K562 (cell line): Measurements from ENCODE around the gene COG3. TPM values are rescaled to one million over a fixed set of nuclear protein-coding genes. Genes with fewer than 3 reads are reported as not detected.
A peak's percentile ranks its signal among the peaks of the same experiment; 100 is the strongest.

Experiments
- ATAC-seq: fragments of 200-7000 bp; cut with Tn5 transposase; 3 replicates; pipeline ENCODE4 v1.9.1; 2020; ENCODE audit warnings: moderate library complexity
- BruUV-seq: library from RNA; stranded (reverse); fragments of 400-500 nt; replicated peaks from 2 replicates; lab custom pipeline; 2021; lab: Mats Ljungman, UMichigan
- CTCF ChIA-PET: fragments of 300-600 bp; formaldehyde crosslinking; extraction: SDS; loops from one replicate; lab custom pipeline; 2021; ENCODE audit warnings: low intra/inter-chr PET ratio; lab: Yijun Ruan, JAX
- POLR2A ChIA-PET: fragments of 300-600, 350-650 bp; sonication (Branson Sonifier 250); formaldehyde crosslinking; extraction: SDS; loops from one replicate; lab custom pipeline; 2021; ENCODE audit warnings: antibody characterized with exemption, inconsistent platforms; lab: Yijun Ruan, JAX
- DNase-seq, 4 experiments: peaks; one replicate each; pipeline versions ENCODE4 v3.0.0 to v3.0.0-alpha.2; 2011 to 2018; ENCODE audit warnings: low spot score in 3 of 4, mixed read lengths in 3 of 4; ENCODE audit errors: extremely low read depth in 1 of 4
- FAIRE-seq: peaks from 2 replicates; lab custom pipeline; 2011; peaks lifted over from hg19 to GRCh38; lab: Jason Lieb, UNC
- H2AFZ ChIP-seq: 2 replicates; pipeline ENCODE4 v1.6.0; 2011; ENCODE audit warnings: low read depth, low read length, control low read depth, inconsistent platforms
- H3K27ac ChIP-seq: fragments of 200-600 bp; 3 replicates; pipeline ENCODE4 v1.8.0; 2011; ENCODE audit warnings: low read depth, mild to moderate bottlenecking, control low read depth, inconsistent platforms, low read length, moderate library complexity, mixed read lengths; ENCODE audit errors: extremely low read depth
- H3K27me3 ChIP-seq, 2 experiments: fragments of 300-600 bp in 1 of 2; 2 replicates in 1 of 2; 3 replicates in 1 of 2; pipeline versions ENCODE4 v1.6.0 to v1.8.0; 2011; ENCODE audit warnings: inconsistent platforms in 2 of 2, low read length in 2 of 2, mild to moderate bottlenecking in 1 of 2, mixed read lengths in 1 of 2, moderate library complexity in 1 of 2; ENCODE audit not compliant: control insufficient read depth in 2 of 2, insufficient read depth in 2 of 2
- H3K36me3 ChIP-seq: fragments of 300-600 bp; 3 replicates; pipeline ENCODE4 v1.8.0; 2011; ENCODE audit warnings: mild to moderate bottlenecking, low read length, inconsistent platforms; ENCODE audit not compliant: control insufficient read depth, insufficient read depth
- H3K4me1 ChIP-seq, 2 experiments: fragments of 200-600 bp in 1 of 2; replicated peaks in 1 of 2; 2 replicates in 1 of 2; 3 replicates in 1 of 2; pipeline versions ENCODE4 v1.5.1 to v1.8.0; 2011; ENCODE audit warnings: inconsistent platforms in 2 of 2, low read length in 2 of 2, mild to moderate bottlenecking in 1 of 2, mixed read lengths in 1 of 2, moderate library complexity in 1 of 2; ENCODE audit not compliant: control insufficient read depth in 2 of 2, insufficient read depth in 2 of 2
- H3K4me2 ChIP-seq: 2 replicates; pipeline ENCODE4 v1.6.1; 2011; ENCODE audit warnings: low read length, control low read depth, inconsistent platforms, mixed read lengths; ENCODE audit not compliant: insufficient read depth
- H3K4me3 ChIP-seq: fragments of 200-600 bp; sonication (generic), shearing (Covaris generic); 2 replicates; pipeline ENCODE4 v1.5.1; 2016; ENCODE audit warnings: control low read depth, inconsistent platforms
- H3K79me2 ChIP-seq: fragments of 200-600 bp; 3 replicates; pipeline ENCODE4 v1.8.0; 2011; ENCODE audit warnings: low read length, inconsistent platforms; ENCODE audit not compliant: control insufficient read depth, insufficient read depth
- H3K9ac ChIP-seq, 2 experiments: 2 replicates each; pipeline versions ENCODE4 v1.6.0 to v1.6.1; 2011; ENCODE audit warnings: low read depth in 2 of 2, low read length in 2 of 2, control low read depth in 1 of 2, inconsistent platforms in 1 of 2, mild to moderate bottlenecking in 1 of 2, mixed read lengths in 1 of 2; ENCODE audit not compliant: insufficient read depth in 1 of 2
- H3K9me1 ChIP-seq: one replicate; pipeline ENCODE4 v1.6.0; 2011; ENCODE audit warnings: inconsistent platforms, mild to moderate bottlenecking, low read length, moderate library complexity; ENCODE audit not compliant: control insufficient read depth, insufficient read depth
- H3K9me3 ChIP-seq: replicated peaks from 2 replicates; pipeline ENCODE4 v1.5.1; 2011; ENCODE audit warnings: low read depth, low read length, inconsistent platforms; ENCODE audit not compliant: control insufficient read depth, insufficient read depth
- H4K20me1 ChIP-seq: replicated peaks from 2 replicates; pipeline ENCODE4 v1.6.1; 2011; ENCODE audit warnings: low read length, inconsistent platforms, mixed read lengths; ENCODE audit not compliant: control insufficient read depth, insufficient read depth
- AFF1 ChIP-seq, 2 experiments: fragments of 450-650 bp; IDR thresholded peaks; 2 replicates each; pipeline ENCODE4 v1.6.1; 2018; ENCODE audit warnings: mild to moderate bottlenecking in 2 of 2, low read depth in 1 of 2; ENCODE audit not compliant: partially characterized antibody in 2 of 2
- CTCF ChIP-seq, 3 experiments: IDR thresholded peaks in 2 of 3; conservative IDR thresholded peaks in 1 of 3; 2 replicates each; pipeline ENCODE4 v1.5.1; 2011 to 2012; ENCODE audit warnings: low read length in 3 of 3, mild to moderate bottlenecking in 3 of 3, control low read depth in 2 of 3, improper control_type of control experiment in 1 of 3, inconsistent platforms in 1 of 3, low read depth in 1 of 3, mixed read lengths in 1 of 3, moderate library complexity in 1 of 3; ENCODE audit not compliant: insufficient read depth in 2 of 3
- DNMT1 ChIP-seq: fragments of 450-650 bp; IDR thresholded peaks from 2 replicates; pipeline ENCODE4 v1.6.1; 2016; ENCODE audit warnings: antibody characterized with exemption, mild to moderate bottlenecking
- EZH2 ChIP-seq: IDR thresholded peaks from 2 replicates; pipeline ENCODE4 v1.6.1; 2012; ENCODE audit warnings: low read depth, mild to moderate bottlenecking, inconsistent platforms, low read length, borderline replicate concordance
- SMARCA4 ChIP-seq: fragments of 450-650 bp; IDR thresholded peaks from 2 replicates; pipeline ENCODE4 v1.6.1; 2016
- ZNF764 ChIP-seq: fragments of 250-450 bp; sonication (Bioruptor Pico); IDR thresholded peaks from 2 replicates; pipeline ENCODE4 v1.4.0; 2020; ENCODE audit warnings: low read depth, mild to moderate bottlenecking, moderate library complexity
- WGBS: fragments of 100-300 bp; shearing (Covaris generic); methylation state at CpG from one replicate; pipeline ENCODE4 v1.1.6; 2016; ENCODE audit warnings: low coverage, mixed read lengths; ENCODE audit not compliant: insufficient coverage; ENCODE audit errors: missing lambda C conversion rate; 5-methylcytosine and 5-hydroxymethylcytosine counted together
- in situ Hi-C: fragments of 300-500 bp; cut with MboI; formaldehyde crosslinking; loops from 4 replicates; pipeline ENCODE4 v1.15.0; 2018; ENCODE audit warnings: inconsistent platforms, mixed read lengths
- intact Hi-C: fragments of 100-400 bp; cut with micrococcal nuclease; formaldehyde crosslinking; loops from 2 replicates; pipeline ENCODE4 v1.14.2; 2022
- polyA plus RNA-seq, 8 experiments: library from polyadenylated mRNA; depleted of rRNA in 4 of 8; stranded (reverse) in 5 of 8; unstranded in 3 of 8; fragments of >200 nt; fragmentation: Nextera tagmentation in 2 of 8; fragmentation: Illumina TruSeq in 1 of 8; extraction: Ambion mirVana in 2 of 8; extraction: Trizol in 1 of 8; gene quantifications; 2 replicates each; pipeline versions ENCODE4 v1.2.1 to v1.2.3, GENCODE V29; 2011 to 2014; ENCODE audit warnings: inconsistent platforms in 1 of 8, missing spikeins in 1 of 8
- total RNA-seq, 7 experiments: library from RNA; depleted of rRNA in 6 of 7; stranded (reverse); fragments of >200 nt in 6 of 7; fragmentation: Illumina TruSeq in 2 of 7; extraction: Trizol in 2 of 7; gene quantifications; 2 replicates each; pipeline versions ENCODE4 v1.2.1 to v1.2.3, GENCODE V29; 2011 to 2021; ENCODE audit warnings: low replicate concordance in 1 of 7
- TF ChIP-seq, protein P1 (sequence below): fragments of 250-450 bp; sonication (Bioruptor Pico); IDR thresholded peaks from 2 replicates; pipeline ENCODE4 v1.8.0; 2021; ENCODE audit warnings: moderate library complexity, mild to moderate bottlenecking, inconsistent platforms
- TF ChIP-seq, protein P2 (sequence below): conservative IDR thresholded peaks from 2 replicates; pipeline ENCODE4 v1.6.1; 2011; ENCODE audit warnings: low read depth, mild to moderate bottlenecking, low read length; ENCODE audit not compliant: control insufficient read depth

COG3 gene
- total and polyA plus RNA-seq, 9 of the 15 experiments (the other 6 are each of a cell fraction or from before 2014, with no cell fraction given): 3.9 to 22.9 (median 14.5) TPM

DNA sequence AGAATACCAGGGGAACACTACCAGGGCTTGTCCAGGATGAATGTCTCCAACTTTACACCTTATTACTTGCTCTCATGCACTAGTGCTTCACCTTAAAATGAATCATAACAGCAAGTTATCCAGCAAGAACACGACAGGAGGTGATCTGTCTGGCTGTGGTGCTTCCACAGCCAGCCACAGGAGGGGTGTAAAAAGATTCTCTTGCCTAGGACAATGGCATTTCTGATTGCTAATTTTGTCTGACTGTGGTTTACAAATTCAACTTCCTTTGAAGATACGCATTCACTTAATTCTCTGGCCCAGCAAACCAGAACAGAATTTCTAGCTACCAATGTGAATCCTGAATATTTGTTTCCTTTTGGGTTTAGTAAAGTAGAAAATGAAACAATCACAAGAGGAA is 23.1 kb upstream of the COG3 start:
- intact Hi-C loops: no loop called here
- Histone ChIP-seq H3K36me3 (no peaks in the 10 kb centered on the region), H3K27ac (no peak overlapping the region)
- POLR2A ChIA-PET: no interaction called here
- WGBS: 32% methylated on average over 2 of the region's 2 CpGs
- no peak for DNase-seq
- no peak for TF ChIP-seq EZH2
- peak in 1 of 3 experiments; percentile 10; a peak in 1 of 6 replicates for TF ChIP-seq CTCF (IDR thresholded peaks at IDR 0.05 in 2 of 3, conservative IDR thresholded peaks at IDR 0.05 in 1 of 3; ENCODE audit: insufficient read depth in 2 of 3, low read depth in 1 of 3, low read length in 3 of 3)
- TF ChIP-seq, all 486 proteins: peak for 1
- CTCF ChIA-PET: no interaction called here
- Histone ChIP-seq H3K4me2 (no peak overlapping the region), H3K9ac (no peak overlapping the region), H3K4me3 (no peak overlapping the region), H3K79me2 (no peaks in the 10 kb centered on the region), H3K9me1 (no peaks in the 10 kb centered on the region), H2AFZ (no peak overlapping the region), H3K27me3 (peaks cover 0 to 6% of the 10 kb centered on the region in 2 experiments; a peak in 2 of 5 replicates), H3K4me1 (peaks cover 0 to 3% of the 10 kb centered on the region in 2 experiments; a peak in 2 of 5 replicates), H4K20me1 (no peaks in the 10 kb centered on the region), H3K9me3 (no peaks in the 10 kb centered on the region)
- in situ Hi-C loops: no loop called here
- BruUV-seq: no TSS peak
- no peak for FAIRE-seq
- no peak for ATAC-seq

DNA sequence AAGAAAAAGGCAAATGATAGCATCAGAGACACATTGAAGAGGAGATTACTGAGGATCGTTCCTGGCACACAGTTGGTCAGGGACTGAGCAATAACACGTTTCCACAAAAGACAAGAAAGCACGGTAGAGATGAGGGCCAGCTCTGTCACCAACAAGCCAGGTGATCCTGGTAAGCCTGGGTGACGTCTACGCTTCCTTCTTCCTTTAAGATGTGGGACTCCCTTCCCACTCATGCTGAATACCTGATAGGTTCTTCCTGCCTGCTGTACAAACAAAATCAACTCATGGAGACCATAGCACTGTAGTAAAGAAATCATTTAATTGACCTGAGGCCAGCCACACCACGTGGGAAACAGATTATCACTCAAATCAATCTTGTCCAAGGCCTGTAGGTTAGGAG is 19.7 kb upstream of the COG3 start:
- Histone ChIP-seq H3K27me3 (peaks cover 2 to 11% of the 10 kb centered on the region in 2 experiments), H2AFZ (no peak overlapping the region), H3K4me2 (no peak overlapping the region), H3K79me2 (no peaks in the 10 kb centered on the region), H3K9me1 (no peaks in the 10 kb centered on the region), H3K27ac (no peak overlapping the region), H3K4me1 (peaks cover 0 to 3% of the 10 kb centered on the region in 2 experiments; a peak in 2 of 5 replicates), H4K20me1 (no peaks in the 10 kb centered on the region), H3K36me3 (no peaks in the 10 kb centered on the region), H3K9ac (no peak overlapping the region), H3K9me3 (no peaks in the 10 kb centered on the region), H3K4me3 (no peak overlapping the region)
- BruUV-seq: no TSS peak
- WGBS: 12% methylated on average over 6 of the region's 6 CpGs
- ATAC-seq (no peak), DNase-seq (no peak), FAIRE-seq (no peak)
- CTCF ChIA-PET: no interaction called here
- intact Hi-C loops: no loop called here
- POLR2A ChIA-PET: no interaction called here
- in situ Hi-C loops: no loop called here
- TF ChIP-seq, protein P1, sequence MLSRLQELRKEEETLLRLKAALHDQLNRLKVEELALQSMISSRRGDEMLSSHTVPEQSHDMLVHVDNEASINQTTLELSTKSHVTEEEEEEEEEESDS (CRISPR knock-in tag): no peak
- TF ChIP-seq, protein P2, sequence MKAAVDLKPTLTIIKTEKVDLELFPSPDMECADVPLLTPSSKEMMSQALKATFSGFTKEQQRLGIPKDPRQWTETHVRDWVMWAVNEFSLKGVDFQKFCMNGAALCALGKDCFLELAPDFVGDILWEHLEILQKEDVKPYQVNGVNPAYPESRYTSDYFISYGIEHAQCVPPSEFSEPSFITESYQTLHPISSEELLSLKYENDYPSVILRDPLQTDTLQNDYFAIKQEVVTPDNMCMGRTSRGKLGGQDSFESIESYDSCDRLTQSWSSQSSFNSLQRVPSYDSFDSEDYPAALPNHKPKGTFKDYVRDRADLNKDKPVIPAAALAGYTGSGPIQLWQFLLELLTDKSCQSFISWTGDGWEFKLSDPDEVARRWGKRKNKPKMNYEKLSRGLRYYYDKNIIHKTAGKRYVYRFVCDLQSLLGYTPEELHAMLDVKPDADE: no peak
- TF ChIP-seq SMARCA4: no peak
- no peak for TF ChIP-seq DNMT1
- no peak for TF ChIP-seq AFF1 (IDR thresholded peaks at IDR 0.05; ENCODE audit: low read depth in 1 of 2, partially characterized antibody in 2 of 2)
- no peak for TF ChIP-seq ZNF764
